ENCODE results near the gene HORMAD2.

Gene HORMAD2

DNA sequence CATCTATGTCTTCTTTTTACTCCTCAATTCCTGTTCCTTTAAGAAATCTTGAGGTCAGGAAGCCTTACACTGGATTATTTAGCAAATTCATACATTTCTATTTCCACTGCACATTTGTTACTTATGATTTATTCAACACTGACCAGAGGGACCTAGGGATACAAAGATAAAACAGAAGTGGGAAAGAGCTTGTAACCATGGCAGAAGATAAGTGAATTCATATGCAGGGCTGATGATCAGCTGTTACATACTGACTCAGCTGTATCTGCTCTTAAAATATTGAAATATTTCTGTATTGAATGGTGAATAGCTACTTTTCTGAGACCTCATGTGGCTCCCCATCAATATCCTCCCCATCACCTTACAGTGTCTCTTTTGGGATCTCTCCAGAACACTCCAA, 25.2 kb downstream of the HORMAD2 start:
- DNase-seq (ENCODE audit: low spot score) = no peak

DNA sequence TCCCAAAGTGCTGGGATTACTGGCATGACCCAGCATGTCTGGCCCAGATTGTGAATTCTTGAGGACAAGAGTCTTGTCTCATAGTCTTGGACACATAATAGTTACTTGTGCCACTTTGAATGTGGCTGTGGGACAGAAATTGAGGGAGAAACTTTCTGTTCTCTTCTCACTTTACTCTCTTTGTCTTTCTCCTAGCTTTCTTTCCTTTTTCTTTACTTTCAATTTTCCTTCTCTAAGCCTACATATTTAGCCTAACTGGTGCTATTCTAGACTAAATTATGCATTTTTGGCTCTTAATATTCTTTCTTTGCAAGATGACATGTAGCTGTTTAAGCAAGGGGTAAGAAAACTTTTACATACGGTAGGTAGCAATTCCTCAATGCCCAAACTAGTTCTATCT, 33.2 kb downstream of the HORMAD2 start:
- no peak for DNase-seq (ENCODE audit: low spot score)

DNA sequence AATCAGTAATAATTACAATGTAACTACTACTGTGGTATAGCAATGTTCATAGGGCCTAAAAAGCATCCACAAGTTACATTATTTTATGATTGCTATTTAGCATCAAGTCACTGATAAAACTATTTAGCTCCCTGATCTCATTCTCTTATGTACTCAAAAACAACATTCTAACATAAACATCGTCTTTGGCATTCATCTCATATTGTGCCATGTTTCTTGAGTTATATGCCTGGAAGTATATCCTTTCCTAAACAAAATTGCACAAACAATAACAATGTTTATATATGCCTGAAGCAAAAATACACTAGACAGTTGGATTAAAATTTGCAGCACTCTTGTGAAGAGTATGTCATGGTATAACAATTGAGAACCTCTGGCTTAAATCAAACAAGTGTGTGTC, 34.1 kb downstream of the HORMAD2 start:
- DNase-seq (ENCODE audit: low spot score) = no peak

DNA sequence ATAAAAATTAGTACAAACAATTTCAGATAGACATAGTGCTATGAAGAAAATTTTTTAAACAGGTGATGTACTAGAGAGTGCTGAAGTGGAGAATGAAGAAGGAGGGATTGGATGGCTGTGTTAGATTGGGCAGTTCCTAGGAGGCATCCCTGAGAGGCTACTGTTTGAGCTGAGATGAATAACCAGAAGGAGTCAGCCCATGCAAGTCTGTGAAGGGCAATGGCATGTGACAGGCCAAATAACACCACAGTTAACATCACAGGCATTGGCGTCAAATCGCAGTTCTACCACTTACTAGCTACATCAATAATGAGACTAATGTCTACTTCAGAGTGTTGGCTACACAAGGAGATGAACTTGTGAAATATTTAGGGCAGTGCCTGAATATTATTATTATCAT, 35.4 kb downstream of the HORMAD2 start:
- no peak for DNase-seq (ENCODE audit: low spot score)

DNA sequence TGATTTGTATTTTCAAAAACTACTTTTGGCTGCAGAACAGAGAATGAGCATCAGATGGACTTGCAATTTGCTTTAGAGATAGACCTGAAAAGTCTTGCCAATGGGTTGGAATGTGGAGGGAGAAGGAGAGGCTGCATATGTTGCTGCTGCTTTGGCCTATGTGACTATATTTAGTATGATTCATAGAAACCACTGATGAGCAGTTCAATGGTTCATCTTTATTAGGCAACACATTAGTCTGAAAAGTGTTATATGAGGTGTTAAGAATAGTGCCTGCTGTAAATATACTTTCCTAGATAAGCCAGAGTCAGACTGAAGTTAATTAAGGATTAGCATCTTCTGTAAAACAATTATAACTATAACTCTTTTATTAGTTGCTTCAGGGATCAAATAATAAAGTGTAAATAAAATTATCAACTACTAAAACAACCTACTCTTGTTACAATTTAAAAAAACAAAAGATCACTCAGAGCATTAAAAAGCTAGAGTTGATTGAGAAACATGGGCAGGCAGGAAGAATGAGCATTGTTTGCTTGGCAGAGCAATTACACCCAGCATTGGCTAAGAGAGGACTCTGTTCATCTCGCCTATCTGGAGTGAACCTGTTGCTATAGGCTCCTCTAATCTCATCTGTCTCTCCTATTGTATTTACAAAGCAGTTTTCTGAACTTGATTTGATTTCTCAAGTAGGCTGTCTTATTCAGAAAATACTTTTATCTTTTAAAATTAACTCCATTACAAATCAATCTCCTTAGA, 36.3 kb downstream of the HORMAD2 start:
- no peak for DNase-seq (ENCODE audit: low spot score)

DNA sequence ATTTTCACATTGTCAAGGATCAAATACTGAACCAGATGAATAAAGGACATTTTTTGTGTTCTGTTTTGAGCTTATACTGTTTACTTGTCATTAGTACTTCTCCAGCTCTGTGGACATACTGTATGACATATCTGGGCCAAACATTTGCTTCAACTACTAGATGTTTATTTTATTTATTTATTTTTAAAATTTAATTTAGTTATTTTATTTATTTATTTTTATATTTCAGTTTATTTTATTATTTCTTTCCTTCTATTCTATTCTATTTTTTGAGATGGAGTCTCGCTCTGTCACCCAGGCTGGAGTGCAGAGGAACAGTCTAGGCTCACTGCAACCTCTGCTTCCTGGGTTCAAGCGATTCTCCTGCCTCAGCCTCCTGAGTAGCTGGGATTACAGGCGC, 37.0 kb downstream of the HORMAD2 start:
- DNase-seq (ENCODE audit: low spot score) = no peak

DNA sequence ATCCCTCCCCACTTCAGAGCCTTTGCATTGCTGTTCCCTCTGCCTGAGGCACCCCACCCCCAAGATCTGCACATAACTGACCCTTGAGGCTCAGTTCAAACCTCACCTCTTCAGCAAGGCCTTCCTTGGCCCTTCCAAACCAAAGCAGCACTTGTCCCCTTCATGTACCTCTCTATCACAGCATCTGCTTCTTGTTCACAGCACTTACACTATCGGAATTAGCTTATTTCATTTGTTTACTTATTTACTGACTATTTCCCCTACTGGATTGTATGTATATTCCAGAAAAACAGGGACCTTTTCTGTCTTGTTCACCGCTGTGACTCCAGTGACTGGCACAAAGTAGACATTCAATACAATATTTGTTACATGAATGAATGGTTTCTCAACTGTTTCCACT, 38.0 kb downstream of the HORMAD2 start:
- DNase-seq (ENCODE audit: low spot score) = no peak

DNA sequence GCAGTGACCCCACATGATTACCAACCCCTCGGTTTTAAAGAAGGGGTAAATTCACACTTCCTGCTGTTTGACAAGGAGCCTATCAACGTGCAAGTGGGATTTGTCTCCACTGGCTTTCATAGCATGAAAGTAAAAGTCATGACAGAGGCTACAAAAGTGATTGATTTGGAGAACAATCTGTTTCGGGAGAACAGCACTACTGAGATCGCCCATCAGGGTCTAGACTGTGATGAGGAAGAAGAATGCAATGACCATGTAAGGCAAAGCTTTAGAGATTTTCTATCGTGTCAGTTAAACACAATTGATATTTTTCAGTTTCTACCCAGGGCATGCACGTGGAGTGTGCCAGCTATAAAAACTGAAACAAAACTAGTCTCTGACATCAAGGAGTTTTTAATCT, 41.7 kb downstream of the HORMAD2 start:
- DNase-seq (ENCODE audit: low spot score) = no peak

DNA sequence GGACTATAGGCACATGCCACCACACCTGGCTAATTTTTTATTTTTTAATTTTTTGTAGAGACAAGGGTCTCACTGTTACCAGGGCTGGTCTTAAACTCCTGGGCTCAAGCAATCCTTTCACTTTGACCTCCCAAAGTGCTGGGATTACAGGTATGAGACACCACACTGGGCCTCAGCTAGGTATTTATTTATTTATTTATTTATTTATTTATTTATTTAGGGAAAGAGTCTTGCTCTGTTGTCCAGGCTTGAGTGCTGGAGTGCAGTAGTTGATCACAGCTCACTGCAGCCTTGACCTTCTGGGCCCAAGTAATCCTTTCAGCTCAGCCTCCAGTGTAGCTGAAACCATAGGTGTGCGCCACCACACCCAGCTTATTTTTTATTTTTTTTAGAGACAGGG, 43.2 kb downstream of the HORMAD2 start:
- DNase-seq (ENCODE audit: low spot score) = no peak

DNA sequence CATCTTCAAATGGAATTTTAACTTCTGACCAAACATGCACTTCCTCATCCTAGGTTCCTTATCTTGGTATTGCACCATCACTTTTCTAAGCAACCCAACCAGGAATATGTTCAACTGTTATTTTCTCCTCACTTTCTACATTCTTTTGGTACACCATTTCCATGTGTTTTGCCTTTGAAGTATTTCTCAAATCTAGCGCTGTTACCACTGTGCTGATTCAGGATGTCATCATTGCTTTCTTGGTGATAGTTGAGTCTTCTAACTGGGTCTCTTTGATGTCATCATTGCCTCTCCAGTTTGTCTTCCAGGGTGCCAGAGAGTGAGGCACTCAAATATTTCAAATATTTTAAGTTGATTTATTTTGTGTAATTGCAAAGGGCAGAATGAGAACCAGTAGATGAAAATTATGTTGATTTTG, 47.5 kb downstream of the HORMAD2 start:
- DNase-seq (ENCODE audit: low spot score) = no peak

DNA sequence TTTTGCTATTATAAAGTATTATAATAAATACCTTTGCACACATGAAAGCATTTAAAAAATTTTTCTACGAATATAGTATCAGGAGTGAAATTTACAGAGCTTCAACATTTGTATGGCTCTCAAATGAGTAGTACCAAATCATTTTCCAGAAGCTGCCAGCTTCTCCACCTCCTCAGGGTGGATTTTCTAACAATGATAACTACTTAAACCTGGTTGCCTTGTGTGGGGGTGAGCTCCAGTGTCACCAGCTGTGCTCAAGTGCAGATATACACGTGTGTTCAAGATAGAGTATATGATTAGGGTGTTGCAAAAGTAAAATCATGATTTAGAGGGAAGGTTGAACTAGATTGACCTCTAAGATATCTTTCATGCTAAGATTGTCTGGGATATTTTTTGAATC, 48.2 kb downstream of the HORMAD2 start:
- DNase-seq (ENCODE audit: low spot score) = no peak

DNA sequence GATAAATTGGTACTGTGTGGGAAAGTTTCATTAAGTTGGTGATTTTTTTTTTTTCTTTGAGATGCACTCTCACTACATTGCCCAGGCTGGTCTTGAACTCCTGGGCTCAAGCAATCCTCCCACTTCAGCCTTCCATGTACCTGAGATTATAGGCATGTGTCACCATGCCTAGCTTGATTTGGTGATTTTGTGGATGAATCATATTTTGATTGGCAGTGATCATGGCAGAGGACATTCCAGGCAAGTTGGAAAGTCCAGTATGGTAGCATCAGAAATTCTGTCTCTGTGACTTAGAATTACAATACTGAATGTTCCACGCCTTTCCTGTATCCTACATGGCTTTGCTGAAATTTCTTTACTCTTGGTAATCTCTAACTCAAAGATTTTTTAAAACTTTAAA, 49.4 kb downstream of the HORMAD2 start:
- no peak for DNase-seq (ENCODE audit: low spot score)

DNA sequence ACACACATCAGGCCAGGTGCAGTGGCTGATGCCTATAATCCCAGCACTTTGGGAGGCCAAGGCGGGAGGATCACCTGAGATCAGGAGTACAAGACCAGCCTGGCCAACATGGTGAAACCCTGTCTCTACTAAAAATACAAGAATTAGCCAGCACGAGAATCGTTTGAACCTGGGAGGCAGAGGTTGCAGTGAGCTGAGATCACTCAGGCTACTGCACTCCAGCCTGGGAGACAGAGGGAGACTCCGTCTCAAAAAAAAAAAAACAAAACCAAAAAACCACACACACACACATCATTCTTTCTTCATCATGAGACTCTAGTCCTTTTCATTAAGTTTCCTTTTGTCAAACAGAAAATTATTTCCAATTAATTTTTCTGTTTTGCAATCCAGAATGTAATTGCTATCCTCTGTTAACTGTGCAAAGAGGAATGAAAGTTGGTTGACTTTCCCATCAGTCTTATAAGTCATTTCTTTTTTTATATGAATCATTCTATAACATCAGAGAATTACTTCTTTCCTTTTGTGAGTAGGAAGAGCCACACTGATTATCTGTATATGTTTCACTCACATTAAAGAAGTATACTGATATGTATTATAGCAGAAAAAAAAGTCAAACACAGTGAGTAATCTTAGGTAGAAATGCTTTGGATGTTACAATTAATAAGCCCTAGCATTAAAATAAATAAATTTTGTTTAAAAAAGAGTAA, 52.2 kb downstream of the HORMAD2 start:
- no peak for DNase-seq (ENCODE audit: low spot score)

DNA sequence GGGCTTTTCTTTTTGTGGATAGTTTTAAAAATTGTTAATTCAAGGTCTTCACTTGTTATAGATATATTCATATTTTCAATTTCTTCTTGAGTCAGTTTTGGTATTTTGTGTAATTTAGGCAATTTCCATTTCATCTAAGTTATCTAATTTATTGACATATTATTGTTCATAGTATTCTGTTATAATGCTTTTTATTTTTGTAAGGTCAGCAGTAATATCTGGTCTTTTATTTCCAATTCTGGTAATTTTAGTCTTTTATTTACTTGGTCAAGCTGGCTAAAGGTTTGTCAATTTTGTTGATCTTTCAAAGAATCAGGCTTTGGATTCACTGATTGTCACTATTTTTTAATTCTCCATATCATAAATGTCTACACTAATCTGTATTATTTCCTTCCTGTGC, 60.1 kb downstream of the HORMAD2 start:
- DNase-seq (ENCODE audit: low spot score) = no peak

DNA sequence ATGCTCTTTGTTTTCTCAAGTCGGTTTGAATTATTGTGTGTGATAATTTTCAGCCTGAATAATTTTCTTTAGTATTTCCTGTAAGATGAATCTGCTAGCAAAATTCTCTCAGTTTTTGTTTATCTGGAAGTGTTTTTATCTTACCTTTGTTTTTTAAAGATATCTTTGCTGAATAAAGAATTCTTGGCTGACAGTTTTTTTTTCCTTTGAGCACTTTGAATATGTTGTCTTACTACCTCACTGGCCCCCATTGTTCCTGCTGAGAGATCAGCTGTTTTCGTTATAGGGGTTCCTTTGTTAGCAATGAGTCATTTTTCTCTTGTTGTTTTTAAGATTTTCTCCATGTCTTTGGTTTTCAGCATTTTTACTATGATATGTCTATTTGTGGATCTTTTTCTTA, 63.0 kb downstream of the HORMAD2 start:
- no peak for DNase-seq (ENCODE audit: low spot score)

DNA sequence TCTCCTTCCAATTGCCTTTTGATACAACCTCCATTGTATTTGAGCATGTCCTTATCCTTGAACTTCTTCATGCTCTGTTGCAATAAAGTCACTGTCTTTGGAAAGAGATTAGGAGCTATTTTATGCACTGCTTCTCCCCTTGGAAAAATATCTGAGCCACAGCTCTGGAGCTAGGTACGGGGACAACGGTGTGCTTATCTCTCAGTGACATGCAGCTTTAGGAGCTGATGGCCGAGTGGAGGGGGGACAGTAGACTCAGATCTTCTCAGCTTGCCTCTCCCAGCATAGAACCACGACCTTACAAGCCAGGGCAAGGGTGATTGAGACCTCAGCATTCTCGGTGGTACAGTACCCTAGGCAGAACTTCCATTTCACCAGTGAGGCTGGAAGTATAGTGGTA, 64.1 kb downstream of the HORMAD2 start:
- no peak for DNase-seq (ENCODE audit: low spot score)

DNA sequence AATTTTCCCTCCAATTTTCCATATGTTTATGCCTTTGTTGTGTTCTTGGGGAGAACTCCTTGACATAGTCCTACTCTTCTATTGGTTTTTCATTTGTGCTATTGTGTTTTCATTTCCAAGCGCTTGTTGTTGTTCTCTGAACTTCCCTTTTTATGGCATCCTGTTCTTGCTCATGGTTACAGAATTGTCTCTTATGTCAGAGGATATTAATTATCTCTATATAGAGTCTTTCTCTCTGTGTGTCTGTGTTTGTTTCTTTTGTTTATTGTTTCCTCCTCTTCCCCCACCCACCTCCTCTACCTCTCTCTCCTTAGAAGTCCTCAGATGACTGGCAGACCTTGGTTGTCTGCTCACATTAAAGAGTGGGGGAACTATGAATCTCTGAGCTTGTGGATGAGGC, 69.9 kb downstream of the HORMAD2 start:
- no peak for DNase-seq (ENCODE audit: low spot score)

DNA sequence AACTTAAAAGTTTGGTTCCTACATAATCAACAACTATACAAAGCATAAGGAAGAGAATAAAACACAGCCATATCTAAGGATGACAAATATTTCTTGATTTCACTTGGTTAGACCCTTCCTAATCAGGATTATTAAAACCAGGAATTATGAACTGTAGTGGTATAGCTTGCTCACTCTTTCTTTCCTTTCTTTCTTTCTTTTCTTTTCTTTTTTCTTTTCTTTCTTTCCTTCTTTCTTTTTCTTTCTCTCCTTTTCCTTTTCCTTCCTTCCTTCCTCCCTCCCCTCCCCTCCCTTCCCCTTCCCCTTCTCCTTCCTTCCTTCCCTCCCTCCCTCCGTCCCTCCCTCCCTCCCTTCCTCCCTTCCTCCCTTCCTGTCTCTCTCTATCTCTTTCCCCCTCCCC, 78.0 kb downstream of the HORMAD2 start:
- DNase-seq (ENCODE audit: low spot score) = no peak

DNA sequence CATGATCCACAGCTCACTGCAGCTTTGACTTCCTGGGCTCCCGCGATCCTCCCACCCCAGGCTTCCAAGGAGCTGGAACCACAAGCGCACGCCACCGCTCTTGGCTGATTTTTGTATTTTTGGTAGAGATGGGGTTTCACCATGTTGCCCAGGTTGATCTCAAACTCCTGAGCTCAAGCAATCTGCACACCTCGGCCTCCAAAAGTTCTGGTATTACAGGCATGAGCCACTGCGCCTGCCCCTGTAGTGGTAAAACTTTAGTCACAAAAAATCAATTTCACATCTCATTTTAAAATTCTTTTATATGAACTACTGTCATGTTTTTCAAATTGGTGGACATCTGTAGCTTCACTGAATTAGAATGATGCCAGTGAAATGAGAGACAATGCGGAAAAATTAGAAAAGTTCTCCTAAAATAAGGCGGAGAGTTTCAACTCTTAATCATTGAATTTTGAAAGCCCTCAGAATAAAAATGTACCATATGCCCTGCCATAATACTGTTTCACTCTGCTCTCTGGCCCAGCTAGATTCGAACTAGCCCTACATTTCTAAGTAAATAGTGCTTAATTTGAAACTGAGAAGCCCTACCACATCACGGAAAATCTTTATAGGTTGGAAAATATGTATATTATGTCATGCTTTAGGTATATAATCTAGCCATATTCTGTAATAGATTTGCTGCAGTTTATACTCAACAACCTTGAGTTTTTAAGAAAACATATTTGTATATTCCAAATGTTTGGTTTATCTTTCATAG, 78.7 kb downstream of the HORMAD2 start:
- no peak for DNase-seq (ENCODE audit: low spot score)

DNA sequence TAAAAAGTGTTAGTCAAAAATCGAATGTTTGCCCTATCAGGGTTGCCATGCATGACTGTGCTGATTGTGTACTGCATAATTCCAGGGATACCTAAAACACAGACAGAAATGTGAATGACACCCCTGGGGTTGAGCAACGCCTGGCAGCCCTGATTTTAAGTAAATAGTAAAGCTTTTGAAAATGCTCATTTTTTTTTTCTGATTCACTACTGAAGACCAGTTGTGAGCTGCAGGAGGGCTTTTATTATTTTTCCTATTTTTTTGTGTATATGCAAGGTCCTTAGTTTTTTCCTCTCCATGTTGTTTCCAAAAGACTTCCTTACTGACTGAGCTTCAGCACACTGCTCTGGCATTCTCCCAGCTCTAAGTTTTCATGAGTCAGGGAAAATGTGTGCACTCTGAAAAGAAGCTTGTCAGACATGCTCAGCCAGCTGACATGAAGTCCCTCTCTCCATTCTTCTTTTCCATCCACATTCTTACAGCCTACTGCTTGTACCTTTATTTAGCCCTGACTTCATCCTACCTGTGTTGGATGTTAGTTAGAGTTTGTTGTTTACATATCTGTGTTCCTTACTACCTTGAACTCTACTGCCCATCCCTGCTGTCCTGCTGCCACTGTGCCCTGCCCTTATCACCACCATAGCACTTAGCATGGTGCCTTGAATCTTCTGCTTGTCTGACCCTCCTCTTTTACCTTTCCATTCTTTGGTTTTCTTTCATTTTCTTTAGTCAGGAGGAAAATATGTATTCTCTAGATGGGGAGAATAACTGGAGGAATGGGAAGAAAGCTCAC, 79.5 kb downstream of the HORMAD2 start:
- no peak for DNase-seq (ENCODE audit: low spot score)

DNA sequence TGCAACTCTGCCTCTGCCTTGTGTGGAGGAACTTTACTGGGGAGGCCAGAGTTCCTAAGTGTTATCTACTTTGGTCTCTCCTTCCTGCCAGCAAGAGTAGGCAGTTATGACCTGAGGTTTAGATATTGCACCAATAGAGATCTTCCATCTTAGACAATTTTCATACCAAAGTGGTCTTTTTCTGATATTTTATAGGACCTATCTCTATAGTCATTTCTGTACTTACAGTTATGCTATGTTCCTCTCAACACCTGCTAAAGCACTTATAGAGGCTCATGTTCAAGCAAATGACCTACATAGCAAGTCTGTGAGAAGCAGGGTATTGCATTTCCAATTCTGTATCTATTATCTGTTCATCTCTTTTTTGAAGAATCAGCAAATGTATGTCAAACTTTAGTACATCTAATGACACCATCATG, 80.8 kb downstream of the HORMAD2 start:
- DNase-seq (ENCODE audit: low spot score) = no peak

DNA sequence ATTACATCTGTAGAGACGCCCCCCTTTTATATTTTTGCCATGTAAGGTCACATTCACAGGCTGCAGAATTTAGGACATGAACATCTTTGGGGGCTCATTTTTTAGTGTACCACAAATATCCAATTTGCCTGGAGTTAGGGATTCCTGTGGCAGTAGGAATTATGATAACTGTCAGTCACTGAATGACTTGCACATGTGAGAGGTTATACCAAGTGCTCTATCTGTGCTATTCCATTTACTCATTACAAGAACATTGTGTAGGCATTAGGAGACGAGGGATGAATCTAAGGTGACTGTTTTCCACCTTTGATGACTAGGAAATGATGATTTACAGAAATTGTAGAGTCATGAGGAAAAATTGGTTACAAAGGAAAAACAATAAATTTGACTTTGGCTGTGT, 87.0 kb downstream of the HORMAD2 start:
- DNase-seq (ENCODE audit: low spot score) = no peak

All from iPS-NIHi11 (cell line).